Neuronal stem cell (in vitro differentiated cells): ENCODE measurements around the gene PGPEP1.
A peak's percentile ranks its signal among the peaks of the same experiment; 100 is the strongest.
"Not testable (repeated sequence)": the region's sequence is repeated elsewhere in the genome, so short reads cannot be mapped to it uniquely, and the experiment has no call there.

ENCODE experiments used
- DNase-seq: peaks from one replicate; pipeline ENCODE4 v3.0.0-alpha.2; 2013; ENCODE audit warnings: low spot score
- H2AFZ ChIP-seq: one replicate; pipeline ENCODE4 v1.6.1; 2013; ENCODE audit warnings: mild to moderate bottlenecking, low read length, inconsistent platforms
- H2AK5ac ChIP-seq: 2 replicates; pipeline ENCODE4 v1.6.1; 2013; ENCODE audit warnings: low read depth, mild to moderate bottlenecking, inconsistent platforms, low read length, moderate library complexity, mixed read lengths
- H2BK120ac ChIP-seq: 2 replicates; pipeline ENCODE4 v1.6.1; 2013; ENCODE audit warnings: low read depth, mild to moderate bottlenecking, inconsistent platforms, low read length, moderate library complexity, mixed read lengths
- H2BK12ac ChIP-seq: one replicate; pipeline ENCODE4 v1.6.1; 2013; ENCODE audit warnings: low read length, inconsistent platforms
- H2BK15ac ChIP-seq: 2 replicates; pipeline ENCODE4 v1.6.1; 2013; ENCODE audit warnings: mild to moderate bottlenecking, low read length, inconsistent platforms, mixed read lengths
- H2BK5ac ChIP-seq: one replicate; pipeline ENCODE4 v1.6.1; 2013; ENCODE audit warnings: inconsistent platforms, mild to moderate bottlenecking, low read length, moderate library complexity
- H3K14ac ChIP-seq: one replicate; pipeline ENCODE4 v1.6.1; 2013; ENCODE audit warnings: low read length, inconsistent platforms
- H3K18ac ChIP-seq: 2 replicates; pipeline ENCODE4 v1.6.1; 2013; ENCODE audit warnings: low read length, inconsistent platforms
- H3K23ac ChIP-seq: 2 replicates; pipeline ENCODE4 v1.6.1; 2013; ENCODE audit warnings: low read depth, mild to moderate bottlenecking, mixed read lengths, low read length, inconsistent platforms; ENCODE audit not compliant: poor library complexity
- H3K27ac ChIP-seq: replicated peaks from 3 replicates; pipeline ENCODE4 v1.5.1; 2013; ENCODE audit warnings: low read length, inconsistent platforms
- H3K27me3 ChIP-seq, 3 experiments: 2 replicates each; pipeline ENCODE4 v1.6.1; 2013; ENCODE audit warnings: low read length in 3 of 3, mild to moderate bottlenecking in 2 of 3, inconsistent platforms in 1 of 3, low read depth in 1 of 3, mixed read lengths in 1 of 3, moderate library complexity in 1 of 3; ENCODE audit not compliant: control insufficient read depth in 3 of 3, insufficient read depth in 3 of 3
- H3K36me3 ChIP-seq, 2 donors: replicated peaks in 1 of 2; 2 replicates each; pipeline ENCODE4 v1.6.1; 2013; ENCODE audit warnings: low read length in 2 of 2; ENCODE audit not compliant: control insufficient read depth in 2 of 2, insufficient read depth in 2 of 2
- H3K4ac ChIP-seq: 2 replicates; pipeline ENCODE4 v1.6.1; 2013; ENCODE audit warnings: inconsistent platforms, mild to moderate bottlenecking, low read length, moderate library complexity
- H3K4me1 ChIP-seq, 2 donors: 1 replicate in 1 of 2; 2 replicates in 1 of 2; pipeline ENCODE4 v1.6.1; 2013; ENCODE audit warnings: low read length in 2 of 2, low read depth in 1 of 2; ENCODE audit not compliant: control insufficient read depth in 2 of 2, insufficient read depth in 1 of 2
- H3K4me2 ChIP-seq: one replicate; pipeline ENCODE4 v1.6.1; 2013; ENCODE audit warnings: mild to moderate bottlenecking, low read length, inconsistent platforms; ENCODE audit not compliant: insufficient read depth, poor library complexity, severe bottlenecking
- H3K4me3 ChIP-seq, 2 donors: 2 replicates each; pipeline ENCODE4 v1.5.1; 2013; ENCODE audit warnings: low read length in 2 of 2, mild to moderate bottlenecking in 2 of 2, inconsistent platforms in 1 of 2, moderate library complexity in 1 of 2
- H3K79me1 ChIP-seq: one replicate; pipeline ENCODE4 v1.6.1; 2013; ENCODE audit warnings: low read depth, mild to moderate bottlenecking, inconsistent platforms, low read length, moderate library complexity
- H3K9ac ChIP-seq: one replicate; pipeline ENCODE4 v1.6.1; 2013; ENCODE audit warnings: mild to moderate bottlenecking, low read depth, low read length, inconsistent platforms; ENCODE audit not compliant: poor library complexity
- H3K9me3 ChIP-seq, 2 donors: replicated peaks in 1 of 2; 2 replicates each; pipeline versions ENCODE3 to v1.6.1; 2013; ENCODE audit warnings: low read length in 2 of 2, mild to moderate bottlenecking in 2 of 2, inconsistent platforms in 1 of 2, low read depth in 1 of 2, mixed read lengths in 1 of 2, moderate library complexity in 1 of 2; ENCODE audit not compliant: control insufficient read depth in 2 of 2, insufficient read depth in 1 of 2
- H4K8ac ChIP-seq: one replicate; pipeline ENCODE4 v1.6.1; 2013; ENCODE audit warnings: low read depth, mild to moderate bottlenecking, inconsistent platforms, low read length, moderate library complexity
- H4K91ac ChIP-seq: one replicate; pipeline ENCODE4 v1.6.1; 2013; ENCODE audit warnings: low read length, low read depth, mild to moderate bottlenecking, inconsistent platforms; ENCODE audit not compliant: poor library complexity
- WGBS, 2 donors: extraction: QIAGEN DNeasy Blood & Tissue Kit; methylation state at CpG; one replicate each; pipeline ENCODE4 v1.1.7; 2013; ENCODE audit warnings: missing lambda C conversion rate in 2 of 2, mixed read lengths in 1 of 2; ENCODE audit not compliant: insufficient read length in 2 of 2, insufficient replicate concordance in 1 of 2; ENCODE audit errors: extremely low coverage in 2 of 2; 5-methylcytosine and 5-hydroxymethylcytosine counted together

PGPEP1 gene

GRCh38 chr19:18379803-18380747 is 39.7 kb downstream of the PGPEP1 start:
- Histone ChIP-seq H3K18ac (peak overlapping the region; percentile 52), H3K27me3 (no peaks in the 10 kb centered on the region), H3K4me2 (no peak overlapping the region), H2BK5ac (peak overlapping the region; percentile 78), H3K9me3 (no peaks in the 10 kb centered on the region), H3K4me3 (no peak overlapping the region), H3K27ac (no peak overlapping the region), H3K4ac (no peak overlapping the region), H2BK15ac (peak overlapping the region; percentile 90), H3K23ac (no peak overlapping the region), H2BK12ac (no peak overlapping the region), H3K4me1 (peaks cover 0 to 1% of the 10 kb centered on the region in 2 donors), H3K9ac (no peak overlapping the region), H2AK5ac (peak overlapping the region; percentile 37), H3K79me1 (no peaks in the 10 kb centered on the region), H3K14ac (no peak overlapping the region), H4K91ac (no peak overlapping the region), H2AFZ (peak overlapping the region; percentile 36), H2BK120ac (peak overlapping the region; percentile 24), H3K36me3 (no peaks in the 10 kb centered on the region), H4K8ac (peak overlapping the region; percentile 24)
- WGBS, 2 donors = no CpG with 5 or more reads among the region's 22 CpGs
- no peak for DNase-seq

DNA sequence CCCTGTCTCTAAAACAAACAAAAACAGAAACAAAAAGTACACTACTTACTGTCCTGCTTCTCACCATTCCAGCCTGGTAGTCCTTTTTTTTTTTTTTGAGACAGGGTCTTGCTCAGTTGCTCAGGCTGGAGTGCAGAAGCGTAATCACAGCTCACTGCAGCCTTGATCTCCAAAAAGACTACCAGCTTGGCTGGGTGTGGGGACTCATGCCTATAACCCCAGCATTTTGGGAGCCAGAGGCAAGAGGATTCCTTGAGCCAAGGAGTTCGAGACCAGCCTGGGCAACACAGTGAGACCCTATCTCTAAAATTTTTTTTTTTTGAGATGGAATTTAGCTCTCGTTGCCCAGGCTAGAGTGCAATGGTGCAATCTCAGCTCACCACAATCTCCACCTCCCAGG is 40.4 kb downstream of the PGPEP1 start:
- Histone ChIP-seq H4K91ac (no peak overlapping the region), H3K79me1 (no peaks in the 10 kb centered on the region), H3K23ac (no peak overlapping the region), H3K4me3 (no peak overlapping the region), H4K8ac (peak overlapping the region; percentile 24), H3K36me3 (no peaks in the 10 kb centered on the region), H3K14ac (no peak overlapping the region), H3K4me1 (peaks cover 2 to 5% of the 10 kb centered on the region in 2 donors), H2BK120ac (peak overlapping the region; percentile 24), H3K9ac (no peak overlapping the region), H3K18ac (no peak overlapping the region), H3K9me3 (no peaks in the 10 kb centered on the region), H2AK5ac (no peak overlapping the region), H2BK15ac (peak overlapping the region; percentile 90), H2BK5ac (no peak overlapping the region), H2BK12ac (no peak overlapping the region), H3K27ac (no peak overlapping the region), H3K27me3 (no peaks in the 10 kb centered on the region), H2AFZ (no peak overlapping the region), H3K4me2 (no peak overlapping the region), H3K4ac (no peak overlapping the region)
- no CpG with 5 or more reads among the region's 3 CpGs for WGBS, 2 donors
- DNase-seq = no peak

GRCh38 chr19:18383622-18384021 is 43.2 kb downstream of the PGPEP1 start:
- H4K91ac ChIP-seq, H3K23ac ChIP-seq, H3K9me3 ChIP-seq, H3K9ac ChIP-seq, H3K18ac ChIP-seq, H3K14ac ChIP-seq, H3K36me3 ChIP-seq, H3K27ac ChIP-seq, H2BK120ac ChIP-seq, H2AK5ac ChIP-seq, H2AFZ ChIP-seq, H3K79me1 ChIP-seq, H4K8ac ChIP-seq, H3K4ac ChIP-seq, H2BK12ac ChIP-seq, DNase-seq, H2BK15ac ChIP-seq, H2BK5ac ChIP-seq, H3K4me3 ChIP-seq, H3K4me2 ChIP-seq: not testable (repeated sequence)
- H3K4me1 ChIP-seq = peaks cover 11 to 13% of the 10 kb centered on the region in 2 donors
- no CpG with 5 or more reads among the region's 11 CpGs for WGBS, 2 donors
- H3K27me3 ChIP-seq = peaks cover 0 to 21% (median 0%) of the 10 kb centered on the region in 3 experiments

GRCh38 chr19:18384775-18385174 is 44.4 kb downstream of the PGPEP1 start:
- Histone ChIP-seq H3K27me3 (peaks cover 0 to 30% (median 0%) of the 10 kb centered on the region in 3 experiments), H2BK120ac (no peak overlapping the region), H3K14ac (no peak overlapping the region), H3K4me3 (no peak overlapping the region), H3K27ac (no peak overlapping the region), H4K8ac (no peak overlapping the region), H2AFZ (no peak overlapping the region), H2BK12ac (no peak overlapping the region), H3K9me3 (peaks cover 0 to 2% of the 10 kb centered on the region in 2 donors), H3K9ac (no peak overlapping the region), H3K4me2 (no peak overlapping the region), H4K91ac (no peak overlapping the region), H3K18ac (no peak overlapping the region), H3K4me1 (peaks cover 12 to 13% of the 10 kb centered on the region in 2 donors), H3K4ac (no peak overlapping the region), H2BK15ac (no peak overlapping the region), H3K23ac (no peak overlapping the region), H3K36me3 (peaks cover 0 to 6% of the 10 kb centered on the region in 2 donors), H2BK5ac (no peak overlapping the region), H3K79me1 (peaks cover 2% of the 10 kb centered on the region), H2AK5ac (no peak overlapping the region)
- no peak for DNase-seq
- WGBS, 2 donors = no CpG with 5 or more reads among the region's 7 CpGs
